ENCODE data around the gene PANK2.

Gene PANK2

DNA sequence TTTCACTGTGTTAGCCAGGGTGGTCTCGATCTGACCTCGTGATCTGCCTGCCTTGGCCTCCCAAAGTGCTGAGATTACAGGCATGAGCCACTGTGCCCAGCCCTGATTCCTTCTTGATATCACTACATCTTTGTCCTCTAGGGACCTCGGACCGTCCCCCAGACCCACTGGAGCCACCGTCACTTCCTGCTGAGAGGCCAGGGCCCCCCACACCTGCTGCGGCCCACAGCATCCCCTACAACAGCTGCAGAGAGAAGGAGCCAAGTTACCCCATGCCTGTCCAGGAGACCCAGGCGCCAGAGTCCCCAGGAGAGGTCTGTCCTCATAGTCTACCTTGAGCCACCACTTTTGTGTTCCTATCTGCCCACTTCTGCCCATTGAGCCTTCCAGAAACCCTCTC lies 28.0 kb upstream of the PANK2 start:
- H3K27ac ChIP-seq (ENCODE audit: low read depth, low read length, poor library complexity, severe bottlenecking) = no peak overlapping the region
- no peak overlapping the region for H3K9ac ChIP-seq (ENCODE audit: low read length)
- no peaks in the 10 kb centered on the region for H3F3A ChIP-seq (ENCODE audit: insufficient read depth, low read length)
- peaks cover 80% of the 10 kb centered on the region for H3K36me3 ChIP-seq (ENCODE audit: insufficient read depth, low read length)
- H3K27me3 ChIP-seq (ENCODE audit: insufficient read depth, low read length) = no peaks in the 10 kb centered on the region
- H3K9me2 ChIP-seq (ENCODE audit: low read depth, low read length) = no peaks in the 10 kb centered on the region
- TF ChIP-seq EZH2 (IDR thresholded peaks at IDR 0.05; ENCODE audit: borderline replicate concordance, low read length) = no peak
- TF ChIP-seq, protein P1, sequence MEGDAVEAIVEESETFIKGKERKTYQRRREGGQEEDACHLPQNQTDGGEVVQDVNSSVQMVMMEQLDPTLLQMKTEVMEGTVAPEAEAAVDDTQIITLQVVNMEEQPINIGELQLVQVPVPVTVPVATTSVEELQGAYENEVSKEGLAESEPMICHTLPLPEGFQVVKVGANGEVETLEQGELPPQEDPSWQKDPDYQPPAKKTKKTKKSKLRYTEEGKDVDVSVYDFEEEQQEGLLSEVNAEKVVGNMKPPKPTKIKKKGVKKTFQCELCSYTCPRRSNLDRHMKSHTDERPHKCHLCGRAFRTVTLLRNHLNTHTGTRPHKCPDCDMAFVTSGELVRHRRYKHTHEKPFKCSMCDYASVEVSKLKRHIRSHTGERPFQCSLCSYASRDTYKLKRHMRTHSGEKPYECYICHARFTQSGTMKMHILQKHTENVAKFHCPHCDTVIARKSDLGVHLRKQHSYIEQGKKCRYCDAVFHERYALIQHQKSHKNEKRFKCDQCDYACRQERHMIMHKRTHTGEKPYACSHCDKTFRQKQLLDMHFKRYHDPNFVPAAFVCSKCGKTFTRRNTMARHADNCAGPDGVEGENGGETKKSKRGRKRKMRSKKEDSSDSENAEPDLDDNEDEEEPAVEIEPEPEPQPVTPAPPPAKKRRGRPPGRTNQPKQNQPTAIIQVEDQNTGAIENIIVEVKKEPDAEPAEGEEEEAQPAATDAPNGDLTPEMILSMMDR (IDR thresholded peaks at IDR 0.05; ENCODE audit: low read length) = no peak
- no peaks in the 10 kb centered on the region for H4K20me1 ChIP-seq (ENCODE audit: insufficient read depth, low read length)
- no peak overlapping the region for H2AFZ ChIP-seq (ENCODE audit: low read length)
- no peak overlapping the region for H3K4me3 ChIP-seq (ENCODE audit: low read depth, low read length, poor library complexity, severe bottlenecking)
- no peaks in the 10 kb centered on the region for H3K4me1 ChIP-seq (ENCODE audit: insufficient read depth, low read length, severe bottlenecking)
- peaks cover 3% of the 10 kb centered on the region; the same call in 1 of the 2 replicates for H3K9me3 ChIP-seq (ENCODE audit: low read length)
- H3K79me2 ChIP-seq (ENCODE audit: insufficient read depth, low read length) = no peaks in the 10 kb centered on the region
- H3K4me2 ChIP-seq (ENCODE audit: low read length) = no peak overlapping the region

DNA sequence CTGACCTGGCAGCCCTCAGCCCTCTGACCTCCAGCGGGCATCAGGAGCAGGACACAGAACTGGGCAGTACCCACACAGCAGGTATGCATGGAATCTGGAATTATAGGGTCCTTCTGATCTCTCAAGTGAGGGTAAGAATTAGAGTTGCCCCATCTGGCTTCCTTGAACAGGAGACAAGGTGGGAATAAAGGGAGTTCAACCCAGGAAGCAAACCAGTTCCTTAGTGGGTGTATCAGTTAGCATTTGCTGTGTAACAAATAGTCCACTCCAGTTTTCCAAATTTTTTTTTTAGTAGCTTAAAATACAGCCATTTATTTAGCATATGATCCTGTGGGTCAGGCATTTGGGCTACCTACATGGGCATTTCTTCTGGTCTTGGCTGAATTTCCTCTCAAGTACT lies 26.9 kb upstream of the PANK2 start:
- Histone ChIP-seq H3K36me3 (ENCODE audit: insufficient read depth, low read length) (peaks cover 80% of the 10 kb centered on the region), H3K79me2 (ENCODE audit: insufficient read depth, low read length) (no peaks in the 10 kb centered on the region), H3K9me2 (ENCODE audit: low read depth, low read length) (no peaks in the 10 kb centered on the region), H3K27ac (ENCODE audit: low read depth, low read length, poor library complexity, severe bottlenecking) (no peak overlapping the region), H3K4me2 (ENCODE audit: low read length) (no peak overlapping the region), H3K9me3 (ENCODE audit: low read length) (peaks cover 3% of the 10 kb centered on the region; the same call in 1 of the 2 replicates), H3K27me3 (ENCODE audit: insufficient read depth, low read length) (no peaks in the 10 kb centered on the region), H4K20me1 (ENCODE audit: insufficient read depth, low read length) (no peaks in the 10 kb centered on the region), H3F3A (ENCODE audit: insufficient read depth, low read length) (no peaks in the 10 kb centered on the region), H3K9ac (ENCODE audit: low read length) (no peak overlapping the region), H3K4me1 (ENCODE audit: insufficient read depth, low read length, severe bottlenecking) (no peaks in the 10 kb centered on the region), H3K4me3 (ENCODE audit: low read depth, low read length, poor library complexity, severe bottlenecking) (no peak overlapping the region), H2AFZ (ENCODE audit: low read length) (no peak overlapping the region)
- no peak for TF ChIP-seq EZH2 (IDR thresholded peaks at IDR 0.05; ENCODE audit: borderline replicate concordance, low read length)
- TF ChIP-seq, protein P1 (IDR thresholded peaks at IDR 0.05; ENCODE audit: low read length) = no peak

DNA sequence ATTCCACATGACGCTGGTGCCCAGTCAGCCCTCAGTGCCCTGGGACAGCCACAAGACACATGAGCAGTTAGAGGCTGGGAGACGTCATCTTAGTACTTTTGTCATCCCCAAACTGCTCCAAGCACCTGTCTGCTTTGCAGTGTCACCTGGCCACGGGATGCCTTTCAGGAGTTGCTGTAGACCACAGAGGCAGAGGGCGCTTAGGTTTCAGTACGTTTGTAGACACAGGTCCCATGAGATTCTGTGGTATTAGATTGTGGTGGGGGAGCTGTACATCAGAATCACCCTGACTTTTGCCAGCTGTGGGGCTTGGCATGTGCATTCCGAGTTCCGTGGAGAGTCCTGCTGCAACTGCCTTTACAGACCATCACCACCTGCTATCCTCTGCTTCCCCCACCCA lies 25.9 kb upstream of the PANK2 start:
- H2AFZ ChIP-seq (ENCODE audit: low read length) = no peak overlapping the region
- H3K9me2 ChIP-seq (ENCODE audit: low read depth, low read length) = no peaks in the 10 kb centered on the region
- no peaks in the 10 kb centered on the region for H3K27me3 ChIP-seq (ENCODE audit: insufficient read depth, low read length)
- H3K79me2 ChIP-seq (ENCODE audit: insufficient read depth, low read length) = no peaks in the 10 kb centered on the region
- H3K27ac ChIP-seq (ENCODE audit: low read depth, low read length, poor library complexity, severe bottlenecking) = no peak overlapping the region
- H3K36me3 ChIP-seq (ENCODE audit: insufficient read depth, low read length) = peaks cover 78% of the 10 kb centered on the region
- no peaks in the 10 kb centered on the region for H3K4me1 ChIP-seq (ENCODE audit: insufficient read depth, low read length, severe bottlenecking)
- H3K4me3 ChIP-seq (ENCODE audit: low read depth, low read length, poor library complexity, severe bottlenecking) = no peak overlapping the region
- H4K20me1 ChIP-seq (ENCODE audit: insufficient read depth, low read length) = no peaks in the 10 kb centered on the region
- H3F3A ChIP-seq (ENCODE audit: insufficient read depth, low read length) = no peaks in the 10 kb centered on the region
- no peak overlapping the region for H3K9ac ChIP-seq (ENCODE audit: low read length)
- H3K4me2 ChIP-seq (ENCODE audit: low read length) = no peak overlapping the region
- H3K9me3 ChIP-seq (ENCODE audit: low read length) = peaks cover 3% of the 10 kb centered on the region; the same call in 1 of the 2 replicates
- no peak for TF ChIP-seq EZH2 (IDR thresholded peaks at IDR 0.05; ENCODE audit: borderline replicate concordance, low read length)
- TF ChIP-seq, protein P1 (IDR thresholded peaks at IDR 0.05; ENCODE audit: low read length) = no peak
